Activated B cell treated with CpG ODN at 0.5 μM for 24 hours (primary cell): ENCODE results near the gene ZNF593OS. TPM values are rescaled to one million over a fixed set of nuclear protein-coding genes. Genes with fewer than 3 reads are reported as not detected.

Experiments
- ATAC-seq: fragments of 200-7000 bp; cut with Tn5 transposase; one replicate; pipeline ENCODE4 v1.10.0; 2021; ENCODE audit warnings: low read depth, mild to moderate bottlenecking, moderate library complexity
- CTCF ChIA-PET: fragments of 350-600 bp; sonication (Branson Sonifier 250); formaldehyde crosslinking; loops from one replicate; lab custom pipeline; 2021; ENCODE audit warnings: antibody characterized with exemption; lab: Charles Lee
- POLR2A ChIA-PET: fragments of 350-600 bp; sonication (Branson Sonifier 250); formaldehyde crosslinking; loops from one replicate; lab custom pipeline; 2021; ENCODE audit warnings: antibody characterized with exemption; lab: Charles Lee
- DNase-seq: peaks from one replicate; pipeline ENCODE4 v3.0.0; 2022
- H3K27ac Mint-ChIP-seq: one replicate; pipeline ENCODE4 v1.8.0; 2020; ENCODE audit warnings: mixed read lengths
- H3K27me3 Mint-ChIP-seq: one replicate; pipeline ENCODE4 v1.8.0; 2021; ENCODE audit warnings: mixed read lengths
- H3K36me3 Mint-ChIP-seq: one replicate; pipeline ENCODE4 v1.8.0; 2021; ENCODE audit warnings: low read depth, mixed read lengths
- H3K4me1 Mint-ChIP-seq: one replicate; pipeline ENCODE4 v1.8.0; 2021; ENCODE audit warnings: mixed read lengths
- H3K4me3 Mint-ChIP-seq: one replicate; pipeline ENCODE4 v1.8.0; 2020; ENCODE audit warnings: mild to moderate bottlenecking, mixed read lengths
- H3K9me3 Mint-ChIP-seq: one replicate; pipeline ENCODE4 v1.8.0; 2020; ENCODE audit warnings: mixed read lengths
- intact Hi-C: fragments of 100-400 bp; cut with micrococcal nuclease; formaldehyde crosslinking; loops from one replicate; pipeline ENCODE4 v1.15.1; 2024
- total RNA-seq: library from RNA; stranded (reverse); gene quantifications from 2 replicates; pipeline ENCODE4 v1.2.3, GENCODE V29; 2022
- TF ChIP-seq, protein P1 (sequence below): fragments of 200-600 bp; IDR thresholded peaks from one replicate; pipeline ENCODE4 v1.8.0; 2022; ENCODE audit warnings: antibody characterized with exemption, mild to moderate bottlenecking

The ZNF593OS gene
- total RNA-seq, 1 donor from 2014 or later: not detected

DNA sequence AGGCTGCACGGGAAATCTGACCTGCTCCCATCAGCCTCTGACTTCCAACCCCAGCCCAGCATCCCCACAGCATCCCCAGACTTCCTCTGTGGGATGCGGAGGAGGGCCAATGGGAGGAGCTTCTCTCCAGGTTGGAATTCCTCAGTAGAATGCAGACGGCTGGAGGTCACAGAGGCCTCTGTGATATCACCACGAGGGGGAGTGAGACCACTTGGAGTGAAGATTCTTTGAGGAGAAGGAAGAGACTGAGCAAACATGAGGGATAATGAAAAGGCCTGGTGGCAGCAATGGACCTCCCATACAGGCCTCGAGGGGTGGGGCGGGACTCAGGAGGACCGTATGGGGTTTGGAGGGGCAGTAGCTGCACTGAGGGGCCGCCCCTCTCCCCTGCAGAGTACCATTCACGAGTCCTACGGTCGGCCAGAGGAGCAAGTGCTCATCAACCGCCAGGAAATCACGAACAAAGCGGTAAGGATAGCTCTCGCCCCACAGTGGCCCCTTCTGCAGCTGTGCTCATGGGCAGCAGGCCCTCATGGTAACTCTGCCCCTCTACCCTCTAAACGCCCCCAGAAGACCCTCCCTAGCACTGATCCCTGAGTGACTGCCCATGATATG, 18.8 kb upstream of the ZNF593OS start, which contains the start of gene CATSPER4:
TSS of gene CATSPER4 (plus strand) at position 230 of the 615 bp plus-strand sequence. CDS start at position 256, 26 bp downstream.
- no peak for DNase-seq
- Mint-ChIP-seq H3K36me3 (no peaks in the 10 kb centered on the region), H3K4me1 (no peaks in the 10 kb centered on the region), H3K27me3 (no peaks in the 10 kb centered on the region), H3K27ac (no peak within 1 kb of the TSS), H3K4me3 (no peak within 1 kb of the TSS), H3K9me3 (no peaks in the 10 kb centered on the region)
- ATAC-seq: no peak
- intact Hi-C loops: loop anchor here (1.0 kb wide), 1 partner anchor 174 kb away; no protein-coding TSS in a partner anchor
- ChIA-PET POLR2A (no interaction called here), CTCF (no interaction called here)
- TF ChIP-seq, protein P1, sequence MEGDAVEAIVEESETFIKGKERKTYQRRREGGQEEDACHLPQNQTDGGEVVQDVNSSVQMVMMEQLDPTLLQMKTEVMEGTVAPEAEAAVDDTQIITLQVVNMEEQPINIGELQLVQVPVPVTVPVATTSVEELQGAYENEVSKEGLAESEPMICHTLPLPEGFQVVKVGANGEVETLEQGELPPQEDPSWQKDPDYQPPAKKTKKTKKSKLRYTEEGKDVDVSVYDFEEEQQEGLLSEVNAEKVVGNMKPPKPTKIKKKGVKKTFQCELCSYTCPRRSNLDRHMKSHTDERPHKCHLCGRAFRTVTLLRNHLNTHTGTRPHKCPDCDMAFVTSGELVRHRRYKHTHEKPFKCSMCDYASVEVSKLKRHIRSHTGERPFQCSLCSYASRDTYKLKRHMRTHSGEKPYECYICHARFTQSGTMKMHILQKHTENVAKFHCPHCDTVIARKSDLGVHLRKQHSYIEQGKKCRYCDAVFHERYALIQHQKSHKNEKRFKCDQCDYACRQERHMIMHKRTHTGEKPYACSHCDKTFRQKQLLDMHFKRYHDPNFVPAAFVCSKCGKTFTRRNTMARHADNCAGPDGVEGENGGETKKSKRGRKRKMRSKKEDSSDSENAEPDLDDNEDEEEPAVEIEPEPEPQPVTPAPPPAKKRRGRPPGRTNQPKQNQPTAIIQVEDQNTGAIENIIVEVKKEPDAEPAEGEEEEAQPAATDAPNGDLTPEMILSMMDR: no peak

DNA sequence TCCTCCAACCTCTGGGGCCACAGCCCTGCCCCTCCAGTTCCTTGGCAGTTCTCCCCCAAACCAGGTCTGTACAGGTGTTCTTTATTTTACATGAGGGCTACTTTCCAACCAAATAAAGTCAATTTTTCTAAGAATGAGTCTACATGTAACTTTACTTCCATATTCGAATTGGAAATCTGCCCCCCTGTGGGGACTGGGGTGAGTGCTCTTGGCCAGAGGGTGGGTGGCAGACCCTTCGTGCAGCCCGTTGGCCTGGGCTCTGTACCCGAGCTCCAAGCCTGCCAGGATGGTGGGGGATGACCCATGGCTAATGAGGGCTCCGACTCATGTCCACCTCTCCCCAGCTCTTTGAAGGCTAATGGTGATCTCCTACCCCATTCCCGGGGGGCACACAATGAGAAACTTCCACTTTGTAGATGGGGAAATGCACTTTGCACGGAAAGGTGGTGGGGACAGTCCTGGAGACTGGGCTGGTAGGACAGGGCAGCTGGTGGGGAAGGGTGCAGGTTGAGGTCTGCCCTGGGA, 18.2 kb upstream of the ZNF593OS start:
- Mint-ChIP-seq H3K36me3 (no peaks in the 10 kb centered on the region), H3K27ac (no peak overlapping the region), H3K4me3 (no peak overlapping the region), H3K27me3 (no peaks in the 10 kb centered on the region), H3K4me1 (no peaks in the 10 kb centered on the region), H3K9me3 (no peaks in the 10 kb centered on the region)
- intact Hi-C loops: loop anchor here (1.0 kb wide), 1 partner anchor 174 kb away; no protein-coding TSS in a partner anchor
- no peak for DNase-seq
- CTCF ChIA-PET: no interaction called here
- POLR2A ChIA-PET: no interaction called here
- TF ChIP-seq, protein P1: no peak
- no peak for ATAC-seq

DNA sequence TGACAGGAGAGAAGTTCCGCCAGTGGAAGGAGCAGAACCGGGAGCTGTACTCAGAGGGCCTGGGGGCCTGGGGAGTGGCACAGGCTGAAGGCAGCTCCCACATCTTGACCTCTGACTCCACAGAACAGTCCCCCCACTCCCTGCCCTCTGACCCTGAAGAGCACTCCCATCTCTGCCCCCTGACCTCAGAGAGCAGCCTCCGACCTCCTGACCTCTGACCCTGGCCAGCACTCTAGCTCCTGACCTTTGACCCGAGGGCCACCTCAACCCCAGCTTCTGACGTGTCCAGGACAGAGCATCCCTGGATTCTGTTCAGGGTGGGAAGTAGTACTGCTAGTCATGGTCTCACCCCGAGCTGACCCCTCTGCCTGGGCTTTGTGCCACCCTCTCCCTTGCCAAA, 17.7 kb upstream of the ZNF593OS start:
- TF ChIP-seq, protein P1: no peak
- CTCF ChIA-PET: interaction anchor here (1.0 kb wide), 1 partner anchor 44 kb away, joined by 3 read pairs; the partner anchor contains the start of gene CEP85
- H3K4me1 Mint-ChIP-seq: no peaks in the 10 kb centered on the region

DNA sequence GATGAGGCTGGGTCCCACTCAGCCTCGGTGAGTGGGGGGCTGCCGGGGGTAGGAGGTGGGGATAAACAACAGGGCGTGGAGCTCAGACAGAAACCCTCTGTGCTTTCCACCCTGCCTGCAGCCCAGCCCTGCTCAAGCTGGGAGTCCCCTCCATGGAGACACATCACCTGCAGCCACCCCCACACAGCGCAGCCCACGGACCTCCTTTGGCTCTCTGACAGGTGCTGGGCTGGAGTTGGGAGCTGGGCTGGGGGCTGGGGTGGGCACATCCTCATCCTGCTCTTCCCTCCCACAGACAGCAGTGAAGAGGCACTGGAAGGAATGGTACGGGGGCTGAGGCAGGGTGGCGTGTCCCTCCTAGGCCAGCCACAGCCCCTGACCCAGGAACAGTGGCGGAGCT, 16.8 kb upstream of the ZNF593OS start:
- ChIA-PET POLR2A (no interaction called here), CTCF (interaction anchor here (1.0 kb wide), 1 partner anchor 45 kb away, joined by 3 read pairs; the partner anchor contains the start of gene CEP85)
- no peak overlapping the region for H3K4me3 Mint-ChIP-seq
- ATAC-seq: no peak
- DNase-seq: no peak
- intact Hi-C loops: no loop called here
- no peaks in the 10 kb centered on the region for H3K9me3 Mint-ChIP-seq
- TF ChIP-seq, protein P1: no peak
- no peak overlapping the region for H3K27ac Mint-ChIP-seq
- no peaks in the 10 kb centered on the region for H3K36me3 Mint-ChIP-seq
- H3K27me3 Mint-ChIP-seq: no peaks in the 10 kb centered on the region
- H3K4me1 Mint-ChIP-seq: no peaks in the 10 kb centered on the region

More for the DNA sequence above, 17.7 kb upstream of the ZNF593OS start:
- POLR2A ChIA-PET: no interaction called here
- no peak for ATAC-seq
- H3K27ac Mint-ChIP-seq: no peak overlapping the region
- DNase-seq: no peak
- intact Hi-C loops: no loop called here
- H3K9me3 Mint-ChIP-seq: no peaks in the 10 kb centered on the region
- no peak overlapping the region for H3K4me3 Mint-ChIP-seq
- no peaks in the 10 kb centered on the region for H3K36me3 Mint-ChIP-seq
- H3K27me3 Mint-ChIP-seq: no peaks in the 10 kb centered on the region

DNA sequence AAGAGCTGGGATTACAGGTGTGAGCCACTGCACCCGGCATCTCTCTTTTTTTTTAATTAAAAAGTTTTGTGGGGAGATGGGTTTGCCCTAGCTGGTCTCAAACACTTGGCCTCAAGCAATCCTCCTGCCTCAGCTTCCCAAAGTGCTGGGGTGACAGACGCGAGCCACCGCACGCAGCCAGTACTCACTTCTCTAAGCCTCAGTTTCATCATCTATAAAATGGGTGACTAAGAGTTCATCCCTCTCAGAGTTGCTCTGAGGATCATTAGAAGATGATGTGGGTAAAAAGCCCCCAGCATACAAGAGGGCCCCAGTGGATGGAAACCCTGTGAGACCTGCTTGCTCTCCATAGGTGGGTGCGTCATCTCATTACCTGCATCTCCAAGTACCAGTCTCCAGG, 16.2 kb upstream of the ZNF593OS start:
- H3K4me3 Mint-ChIP-seq: no peak overlapping the region
- H3K27ac Mint-ChIP-seq: no peak overlapping the region
- no peaks in the 10 kb centered on the region for H3K36me3 Mint-ChIP-seq
- DNase-seq: no peak
- no peaks in the 10 kb centered on the region for H3K4me1 Mint-ChIP-seq
- ChIA-PET POLR2A (no interaction called here), CTCF (no interaction called here)
- H3K9me3 Mint-ChIP-seq: no peaks in the 10 kb centered on the region
- TF ChIP-seq, protein P1: no peak
- intact Hi-C loops: no loop called here
- H3K27me3 Mint-ChIP-seq: no peaks in the 10 kb centered on the region
- no peak for ATAC-seq
